Suprapubic skin (tissue), 4 donors: ENCODE data around the gene RHCE.
"Not testable (repeated sequence)": the region's sequence is repeated elsewhere in the genome, so short reads cannot be mapped to it uniquely, and the experiment has no call there.

Experiments used
- CTCF ChIP-seq, 2 donors: fragments of 200-600 bp in 1 of 2; fragments of 450-650 bp in 1 of 2; sonication (generic) in 1 of 2; IDR thresholded peaks; one replicate each; pipeline ENCODE4 v1.5.1; 2016 to 2019; ENCODE audit warnings: antibody characterized with exemption in 2 of 2, mild to moderate bottlenecking in 1 of 2, moderate library complexity in 1 of 2
- EP300 ChIP-seq: sonication (generic); formaldehyde crosslinking; IDR thresholded peaks from one replicate; pipeline ENCODE4 v1.6.1; 2017; ENCODE audit warnings: antibody characterized with exemption
- POLR2A ChIP-seq, 2 donors: fragments of 450-650 bp; IDR thresholded peaks; one replicate each; pipeline ENCODE4 v1.6.1; 2017; ENCODE audit warnings: antibody characterized with exemption in 2 of 2, mild to moderate bottlenecking in 2 of 2, moderate library complexity in 2 of 2
- POLR2AphosphoS5 ChIP-seq, 3 donors: sonication (generic); formaldehyde crosslinking; IDR thresholded peaks; one replicate each; pipeline ENCODE4 v1.6.1; 2017; ENCODE audit warnings: antibody characterized with exemption in 3 of 3

- not testable (repeated sequence) for TF ChIP-seq POLR2A (IDR thresholded peaks at IDR 0.05); CTCF (IDR thresholded peaks at IDR 0.05); EP300; POLR2AphosphoS5 (IDR thresholded peaks at IDR 0.05)
These were observed 2.6 kb upstream of the RHCE start for GRCh38 chr1:25423206-25423605.
